PC-3 (cell line): ENCODE data around the gene PIK3R3. TPM values are rescaled to one million over a fixed set of nuclear protein-coding genes. Genes with fewer than 3 reads are reported as not detected.
A peak's percentile ranks its signal among the peaks of the same experiment; 100 is the strongest.

Experiments used
- ATAC-seq: fragments of 200-7000 bp; cut with Tn5 transposase; 2 replicates; pipeline ENCODE4 v1.9.1; 2020; ENCODE audit warnings: mild to moderate bottlenecking, moderate library complexity
- BruUV-seq: library from RNA; stranded (reverse); fragments of 400-500 nt; replicated peaks from 2 replicates; lab custom pipeline; 2021; lab: Mats Ljungman, UMichigan
- CTCF ChIA-PET: fragments of 300-600 bp; sonication (Branson Sonifier 250); formaldehyde crosslinking; loops from one replicate; lab custom pipeline; 2022; ENCODE audit warnings: antibody characterized with exemption; lab: Charles Lee
- POLR2A ChIA-PET: fragments of 300-600 bp; sonication (Branson Sonifier 250); formaldehyde crosslinking; loops from one replicate; lab custom pipeline; 2022; ENCODE audit warnings: antibody characterized with exemption; ENCODE audit not compliant: unreplicated experiment; lab: Charles Lee
- DNase-seq: peaks from one replicate; pipeline ENCODE4 v3.0.0-alpha.2; 2015
- H2AFZ ChIP-seq: fragments of 300-600 bp; sonication (generic); 2 replicates; pipeline ENCODE4 v1.6.0; 2016; ENCODE audit warnings: antibody characterized with exemption, low read length
- H3F3A ChIP-seq: fragments of 300-600 bp; sonication (generic); one replicate; pipeline ENCODE4 v1.6.0; 2017; ENCODE audit warnings: antibody characterized with exemption, low read length, control low read depth, mild to moderate bottlenecking; ENCODE audit not compliant: unreplicated experiment
- H3K27ac ChIP-seq: fragments of 300-600 bp; sonication (generic); 2 replicates; pipeline ENCODE4 v1.5.1; 2016; ENCODE audit warnings: mild to moderate bottlenecking, low read length
- H3K27me3 ChIP-seq: fragments of 300-600 bp; sonication (generic); 2 replicates; pipeline ENCODE4 v1.6.1; 2016; ENCODE audit warnings: low read length, mixed read lengths
- H3K36me3 ChIP-seq: fragments of 300-600 bp; sonication (generic); 2 replicates; pipeline ENCODE4 v1.6.1; 2016; ENCODE audit warnings: low read depth, mixed run types, low read length, mixed read lengths
- H3K4me1 ChIP-seq: fragments of 300-600 bp; sonication (generic); 2 replicates; pipeline ENCODE4 v1.5.1; 2016; ENCODE audit warnings: low read length; ENCODE audit not compliant: insufficient read depth
- H3K4me2 ChIP-seq: fragments of 300-600 bp; sonication (generic); 2 replicates; pipeline ENCODE4 v1.6.0; 2016; ENCODE audit warnings: low read length
- H3K4me3 ChIP-seq: fragments of 300-600 bp; sonication (generic); 2 replicates; pipeline ENCODE4 v1.5.1; 2016; ENCODE audit warnings: mild to moderate bottlenecking, low read length, mixed read lengths
- H3K79me2 ChIP-seq: fragments of 300-600 bp; sonication (generic); 2 replicates; pipeline ENCODE4 v1.6.1; 2017; ENCODE audit warnings: low read length, mixed read lengths
- H3K9ac ChIP-seq: fragments of 300-600 bp; sonication (generic); 2 replicates; pipeline ENCODE4 v1.6.0; 2016; ENCODE audit warnings: mild to moderate bottlenecking, low read length
- H3K9me2 ChIP-seq: fragments of 300-600 bp; sonication (generic); replicated peaks from 2 replicates; pipeline ENCODE4 v1.6.1; 2016; ENCODE audit warnings: mixed run types, low read length, mixed read lengths
- H3K9me3 ChIP-seq: fragments of 300-600 bp; sonication (generic); 2 replicates; pipeline ENCODE4 v1.6.1; 2016; ENCODE audit warnings: low read length, mixed read lengths
- H4K20me1 ChIP-seq: fragments of 300-600 bp; sonication (generic); 2 replicates; pipeline ENCODE4 v1.6.1; 2016; ENCODE audit warnings: low read length, mixed read lengths
- CTCF ChIP-seq: fragments of 300-600 bp; sonication (generic); conservative IDR thresholded peaks from 2 replicates; pipeline ENCODE4 v1.5.1; 2017; ENCODE audit warnings: antibody characterized with exemption, low read depth, mild to moderate bottlenecking, low read length
- EZH2 ChIP-seq: fragments of 300-600 bp; sonication (generic); IDR thresholded peaks from one replicate; pipeline ENCODE4 v1.6.1; 2017; ENCODE audit warnings: antibody characterized with exemption, mild to moderate bottlenecking, low read length; ENCODE audit not compliant: unreplicated experiment
- EZH2phosphoT487 ChIP-seq: fragments of 300-600 bp; sonication (generic); IDR thresholded peaks from 2 replicates; pipeline ENCODE4 v1.6.1; 2018; ENCODE audit warnings: mild to moderate bottlenecking, antibody characterized with exemption, low read length, borderline replicate concordance
- intact Hi-C: fragments of 100-400 bp; cut with micrococcal nuclease; formaldehyde crosslinking; loops from 2 replicates; pipeline ENCODE4 v1.9.0; 2023
- total RNA-seq: library from RNA; depleted of rRNA; stranded (reverse); fragments of >200 nt; gene quantifications from 2 replicates; pipeline ENCODE4 v1.2.3, GENCODE V29; 2014

PIK3R3 gene
- total RNA-seq, 1 experiment from 2014 or later, result 17.7 TPM

GRCh38 chr1:46152016-46152415 lies 19.6 kb upstream of the PIK3R3 start:
- Histone ChIP-seq H3K4me2 (no peak overlapping the region), H4K20me1 (no peaks in the 10 kb centered on the region), H3K27me3 (no peaks in the 10 kb centered on the region), H3K4me1 (no peaks in the 10 kb centered on the region), H3K79me2 (no peaks in the 10 kb centered on the region), H3K9ac (no peak overlapping the region), H3K9me3 (no peaks in the 10 kb centered on the region), H3K9me2 (no peaks in the 10 kb centered on the region), H2AFZ (no peak overlapping the region), H3K4me3 (no peak overlapping the region), H3K27ac (no peak overlapping the region), H3F3A (no peaks in the 10 kb centered on the region), H3K36me3 (no peaks in the 10 kb centered on the region)
- DNase-seq (no peak), ATAC-seq (no peak)
- POLR2A ChIA-PET, result interaction anchor here (0.7 kb wide), 1 partner anchor 95 kb away, joined by 4 read pairs; no protein-coding TSS in a partner anchor
- intact Hi-C loops, result no loop called here
- CTCF ChIA-PET, result no interaction called here
- no TSS peak for BruUV-seq
- TF ChIP-seq CTCF (no peak), EZH2phosphoT487 (no peak)

GRCh38 chr1:46150085-46150484 lies 17.7 kb upstream of the PIK3R3 start:
- no TSS peak for BruUV-seq
- Histone ChIP-seq H3K4me3 (no peak overlapping the region), H3K9me3 (no peaks in the 10 kb centered on the region), H3K4me1 (no peaks in the 10 kb centered on the region), H2AFZ (no peak overlapping the region), H3K79me2 (no peaks in the 10 kb centered on the region), H3K4me2 (no peak overlapping the region), H4K20me1 (no peaks in the 10 kb centered on the region), H3K27me3 (no peaks in the 10 kb centered on the region), H3K9ac (no peak overlapping the region), H3K9me2 (no peaks in the 10 kb centered on the region), H3K36me3 (no peaks in the 10 kb centered on the region), H3K27ac (no peak overlapping the region), H3F3A (no peaks in the 10 kb centered on the region)
- POLR2A ChIA-PET, result no interaction called here
- intact Hi-C loops, result no loop called here
- TF ChIP-seq EZH2, result no peak
- TF ChIP-seq EZH2phosphoT487, result no peak
- no peak for TF ChIP-seq CTCF
- DNase-seq (no peak), ATAC-seq (no peak)
- CTCF ChIA-PET, result no interaction called here

- no peak for TF ChIP-seq EZH2
- H3K4me2 ChIP-seq, result no peak overlapping the region
- H2AFZ ChIP-seq, result peak overlapping the region; percentile 37; the same call in 1 of the 2 replicates
- no peaks in the 10 kb centered on the region for H3K9me3 ChIP-seq
- no peak overlapping the region for H3K27ac ChIP-seq
- no peaks in the 10 kb centered on the region for H4K20me1 ChIP-seq
- no TSS peak for BruUV-seq
- no peaks in the 10 kb centered on the region for H3K9me2 ChIP-seq
- ChIA-PET CTCF (no interaction called here), POLR2A (no interaction called here)
- no peak overlapping the region for H3K9ac ChIP-seq
- H3F3A ChIP-seq, result no peaks in the 10 kb centered on the region
- no peaks in the 10 kb centered on the region for H3K79me2 ChIP-seq
- intact Hi-C loops, result no loop called here
- DNase-seq (no peak), ATAC-seq (no peak)
- H3K4me3 ChIP-seq, result no peak overlapping the region
- no peaks in the 10 kb centered on the region for H3K4me1 ChIP-seq
- H3K27me3 ChIP-seq, result no peaks in the 10 kb centered on the region
- no peaks in the 10 kb centered on the region for H3K36me3 ChIP-seq
Measured at GRCh38 chr1:46148318-46148717, 15.9 kb upstream of the PIK3R3 start.
